Measurements from ENCODE around the gene COL25A1.

COL25A1 gene

DNA sequence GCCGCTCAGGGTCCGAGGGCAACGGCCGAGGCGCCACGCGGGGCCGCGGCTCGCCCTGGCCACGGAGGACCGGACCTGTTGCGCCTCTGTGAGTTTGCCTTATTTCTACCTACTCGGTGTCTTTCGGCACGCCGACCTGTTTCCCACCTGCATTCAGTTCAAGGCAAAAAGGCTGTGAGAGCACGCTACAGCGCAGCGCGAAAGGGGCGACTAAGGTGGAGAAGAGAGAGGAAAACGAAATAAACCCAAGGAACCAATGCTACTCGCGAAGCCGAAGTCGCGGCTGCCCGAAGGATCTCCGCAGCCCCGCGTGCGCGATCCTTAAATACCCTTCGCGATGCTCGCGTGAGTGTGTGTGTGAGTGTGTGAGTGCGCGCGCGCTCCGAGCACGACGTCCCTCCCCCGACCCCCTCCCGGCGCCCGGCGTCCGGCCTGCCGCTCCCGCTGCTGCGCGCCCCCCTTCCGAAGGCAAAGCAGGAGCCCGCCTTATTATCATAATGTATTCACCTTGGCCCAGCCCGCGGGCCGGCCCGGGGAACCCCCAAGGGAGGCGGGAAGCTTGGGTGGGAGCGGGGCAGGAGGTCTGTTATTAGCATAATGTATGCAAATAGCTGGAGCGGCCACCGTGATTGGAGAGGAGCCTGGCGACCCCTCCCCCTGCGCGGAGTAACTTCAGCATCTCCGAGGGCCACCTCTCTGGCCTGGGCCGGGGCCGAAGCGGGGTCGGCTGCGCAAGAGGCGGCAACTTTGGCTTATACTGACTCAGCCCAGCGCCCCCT, at the start of gene COL25A1:
TSS of gene COL25A1 (minus strand) at position 298 of the 779 bp plus-strand sequence.
- no peak for DNase-seq (ENCODE audit: low read depth, low spot score)

DNA sequence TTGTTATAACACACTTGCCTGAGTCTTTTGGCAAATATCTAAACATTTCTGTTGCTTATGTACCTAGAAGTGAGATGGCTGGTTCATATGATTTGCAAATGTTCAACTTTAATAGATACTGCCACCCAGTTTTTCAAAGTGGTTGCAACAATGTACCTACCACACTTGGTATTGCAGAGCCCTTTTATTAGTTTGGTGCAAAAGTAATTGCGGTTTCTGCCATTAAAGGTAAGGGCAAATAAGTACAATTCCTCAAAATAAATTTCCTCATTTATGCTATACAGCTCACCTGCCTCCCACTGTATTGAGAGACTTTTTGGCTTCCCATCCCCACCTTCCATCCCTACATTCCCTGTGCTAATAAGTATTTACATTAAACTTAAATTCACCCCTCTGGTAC, 47.7 kb upstream of the COL25A1 start:
- DNase-seq (ENCODE audit: low read depth, low spot score), result no peak

GRCh38 chr4:109334129-109335105, 32.0 kb upstream of the COL25A1 start:
- DNase-seq (ENCODE audit: low read depth, low spot score), result no peak

DNA sequence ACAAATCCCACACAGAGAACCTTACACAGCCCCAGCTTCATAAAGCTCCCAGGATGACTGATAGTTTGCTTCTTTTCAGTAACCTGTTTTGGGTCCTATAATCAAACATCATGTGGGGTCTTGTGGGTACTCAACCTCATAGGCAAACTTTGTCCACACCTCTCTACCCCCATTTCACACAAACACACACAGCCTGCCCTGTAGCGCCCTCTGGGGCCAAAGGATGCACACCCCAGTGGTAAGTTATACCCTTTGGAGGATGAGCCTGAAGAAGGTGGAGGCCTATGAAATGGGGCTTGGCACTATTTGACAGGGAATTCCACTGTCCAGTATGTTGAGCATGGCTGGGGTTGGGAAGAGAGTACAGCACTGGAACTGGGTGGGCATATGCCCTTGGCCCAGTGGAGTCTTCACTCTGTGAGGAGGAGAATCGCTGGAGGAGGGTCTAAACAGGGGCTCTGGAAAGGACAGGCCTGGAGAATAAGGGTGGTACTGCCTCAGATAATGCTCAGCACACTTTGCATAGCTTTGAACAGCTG, 30.5 kb upstream of the COL25A1 start:
- no peak for DNase-seq (ENCODE audit: low read depth, low spot score)

DNA sequence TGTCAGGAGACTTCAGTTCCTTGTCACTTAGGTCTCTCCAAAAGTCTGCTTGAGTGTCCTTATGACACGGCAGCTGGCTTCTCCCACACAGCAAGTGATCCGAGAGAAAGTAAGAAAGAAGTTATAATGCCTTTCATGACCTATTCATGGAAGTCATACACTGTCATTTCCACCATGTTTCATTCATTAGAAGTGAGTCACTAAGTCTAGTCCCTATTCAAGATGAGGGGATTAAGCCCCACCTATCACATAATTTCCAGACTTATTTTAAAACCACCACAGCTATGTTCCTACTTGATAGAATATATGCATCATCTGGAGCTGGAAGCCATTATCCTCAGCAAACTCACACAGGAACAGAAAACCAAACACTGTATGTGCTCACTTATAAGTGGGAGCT, 25.2 kb upstream of the COL25A1 start:
- DNase-seq (ENCODE audit: low read depth, low spot score), result no peak

GRCh38 chr4:109325698-109326097, 23.2 kb upstream of the COL25A1 start:
- no peak for DNase-seq (ENCODE audit: low read depth, low spot score)

GRCh38 chr4:109323348-109323747, 20.9 kb upstream of the COL25A1 start:
- DNase-seq (ENCODE audit: low read depth, low spot score), result no peak

- no peak for DNase-seq (ENCODE audit: low read depth, low spot score)
Observed at GRCh38 chr4:109321232-109321631, 18.8 kb upstream of the COL25A1 start.

DNA sequence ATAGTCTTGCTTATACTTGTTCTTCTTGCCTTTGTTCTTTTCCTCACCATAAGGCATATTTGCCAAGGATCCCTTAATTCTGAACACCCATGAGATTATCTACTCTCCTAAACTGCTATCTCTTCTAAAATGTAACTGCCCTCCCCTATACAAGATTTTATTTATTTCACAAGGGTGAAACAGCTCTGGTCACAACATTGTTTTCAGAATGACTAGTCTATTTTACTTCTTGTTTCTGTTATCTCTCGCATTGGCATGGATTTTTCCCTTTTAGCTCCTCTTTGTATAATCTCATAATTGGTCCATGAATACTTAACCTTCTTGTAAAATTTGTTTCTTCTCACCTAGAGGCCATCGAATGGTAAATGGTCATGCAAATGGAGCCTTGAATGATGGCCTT, 17.2 kb upstream of the COL25A1 start:
- DNase-seq (ENCODE audit: low read depth, low spot score), result no peak

DNA sequence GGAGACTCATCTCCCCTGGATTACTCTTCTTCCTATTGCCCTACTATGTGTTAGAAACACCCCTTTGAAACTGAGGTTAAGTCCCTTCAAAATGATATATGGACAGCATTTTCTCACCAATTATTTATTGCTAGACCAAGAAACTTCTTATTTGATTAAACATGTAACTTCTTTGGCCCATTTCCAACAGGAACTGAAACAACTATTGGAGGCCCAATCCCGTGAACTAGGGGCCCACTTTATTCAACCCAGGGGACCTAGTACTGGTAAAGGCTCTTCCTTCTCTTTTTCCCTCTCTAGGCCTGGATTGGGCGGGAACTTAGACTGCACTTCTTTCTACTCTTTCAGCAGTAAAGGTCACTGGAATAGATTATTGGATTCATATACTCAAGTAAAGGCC, 16.7 kb upstream of the COL25A1 start:
- no peak for DNase-seq (ENCODE audit: low read depth, low spot score)

DNA sequence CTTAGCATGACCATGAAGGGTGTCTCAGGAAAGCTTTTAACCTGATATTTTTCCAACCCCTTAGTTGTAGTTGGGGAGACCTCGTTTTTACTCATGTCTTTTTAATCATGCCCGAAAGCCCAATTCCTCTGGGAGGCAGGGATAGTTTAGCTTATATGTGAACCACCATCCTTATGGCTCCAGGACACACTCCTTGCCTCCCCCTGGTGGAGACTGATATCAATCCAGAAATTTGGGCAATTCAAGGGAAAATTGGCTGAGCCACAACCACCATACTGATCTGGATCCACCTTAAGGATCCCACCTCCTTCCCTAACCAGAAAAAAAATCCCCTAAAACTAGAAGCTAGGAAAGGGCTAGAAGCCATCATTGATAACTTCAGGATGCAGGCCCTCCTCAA, 13.4 kb upstream of the COL25A1 start:
- DNase-seq (ENCODE audit: low read depth, low spot score), result no peak

DNA sequence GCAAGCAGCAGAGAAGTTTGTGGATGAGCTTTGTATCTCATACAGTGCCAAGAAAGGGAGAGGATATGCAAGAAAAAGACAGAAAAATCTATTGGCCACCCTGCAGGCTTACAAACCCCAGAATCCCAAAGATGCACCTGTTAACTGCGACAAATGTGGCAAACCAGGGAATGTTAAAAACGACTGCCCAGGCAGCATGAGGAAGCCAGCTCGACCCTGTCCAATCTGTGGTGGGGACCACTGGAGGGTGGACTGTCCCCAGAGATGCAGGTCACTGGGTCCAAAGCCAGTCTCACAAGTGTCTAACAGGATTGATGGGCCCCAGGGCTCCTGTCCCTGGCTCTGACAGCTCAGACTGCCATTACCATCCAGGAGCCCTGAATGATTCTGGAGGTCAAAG, 12.9 kb upstream of the COL25A1 start:
- no peak for DNase-seq (ENCODE audit: low read depth, low spot score)

DNA sequence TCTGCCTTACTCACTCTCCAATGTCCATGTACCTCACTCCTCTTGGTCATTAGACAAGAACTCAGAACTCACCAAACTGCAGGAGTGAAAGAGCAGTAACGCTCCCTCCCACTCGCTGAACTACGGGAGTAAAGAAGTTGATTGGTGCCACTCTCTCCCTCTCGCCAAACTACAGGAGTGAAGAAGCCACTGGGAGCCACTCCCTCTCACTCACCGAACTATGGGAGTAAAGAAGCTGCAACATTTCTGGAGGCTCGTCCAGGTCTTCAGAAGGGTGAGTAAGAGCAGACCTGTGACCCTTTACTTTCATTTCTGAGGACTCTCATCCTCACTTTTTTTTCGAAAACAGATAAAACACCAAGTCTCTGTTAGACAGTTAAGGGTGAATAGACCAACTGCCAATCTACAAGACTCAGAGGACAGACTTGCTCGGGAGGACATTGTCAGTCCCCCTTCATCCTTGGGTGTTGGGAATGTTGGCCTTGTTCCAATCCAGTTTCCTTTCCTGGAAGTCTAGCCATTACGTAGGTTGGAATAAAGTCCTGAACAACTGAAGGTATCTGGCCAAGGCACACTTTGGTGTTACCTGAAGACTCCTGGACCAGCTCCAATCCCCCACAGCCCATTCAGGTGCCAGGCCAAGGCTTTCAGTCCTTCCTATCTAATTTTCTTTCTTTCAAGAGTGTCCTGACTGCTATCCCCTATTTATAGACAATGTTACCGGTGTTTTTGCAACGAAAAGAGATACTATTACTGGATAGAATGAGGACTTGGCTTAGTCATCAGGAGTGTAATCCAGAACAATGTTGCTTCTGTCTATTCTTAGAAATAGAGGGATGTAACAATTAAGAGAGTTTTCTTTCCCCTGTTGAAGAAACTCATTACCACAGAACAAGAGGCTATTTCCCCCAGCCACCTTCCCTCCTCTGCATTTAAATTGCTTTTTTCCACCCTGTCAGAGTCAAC, 11.0 kb upstream of the COL25A1 start:
- no peak for DNase-seq (ENCODE audit: low read depth, low spot score)

DNA sequence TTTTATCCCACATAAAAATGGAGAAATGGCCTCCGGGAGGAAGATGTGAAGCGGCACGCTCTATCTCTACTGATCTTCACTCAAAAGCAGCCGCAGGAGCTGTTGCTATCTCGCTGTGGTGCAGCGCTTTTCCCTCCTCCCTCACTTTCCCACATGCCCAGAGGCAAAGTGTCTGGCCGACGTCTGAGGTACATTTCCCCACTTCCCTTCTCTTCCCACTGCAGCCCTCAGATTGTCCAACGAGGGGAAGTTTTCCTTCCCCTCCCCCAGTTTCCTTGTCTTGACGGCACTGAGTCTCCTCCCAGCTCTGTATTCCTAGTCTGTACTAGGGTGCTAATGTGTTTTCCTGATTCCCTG, 660 bp upstream of the COL25A1 start:
- DNase-seq (ENCODE audit: low read depth, low spot score), result no peak

- DNase-seq (ENCODE audit: low read depth, low spot score), result no peak
Observed at GRCh38 chr4:109301651-109302360, 652 bp downstream of the COL25A1 start.

DNA sequence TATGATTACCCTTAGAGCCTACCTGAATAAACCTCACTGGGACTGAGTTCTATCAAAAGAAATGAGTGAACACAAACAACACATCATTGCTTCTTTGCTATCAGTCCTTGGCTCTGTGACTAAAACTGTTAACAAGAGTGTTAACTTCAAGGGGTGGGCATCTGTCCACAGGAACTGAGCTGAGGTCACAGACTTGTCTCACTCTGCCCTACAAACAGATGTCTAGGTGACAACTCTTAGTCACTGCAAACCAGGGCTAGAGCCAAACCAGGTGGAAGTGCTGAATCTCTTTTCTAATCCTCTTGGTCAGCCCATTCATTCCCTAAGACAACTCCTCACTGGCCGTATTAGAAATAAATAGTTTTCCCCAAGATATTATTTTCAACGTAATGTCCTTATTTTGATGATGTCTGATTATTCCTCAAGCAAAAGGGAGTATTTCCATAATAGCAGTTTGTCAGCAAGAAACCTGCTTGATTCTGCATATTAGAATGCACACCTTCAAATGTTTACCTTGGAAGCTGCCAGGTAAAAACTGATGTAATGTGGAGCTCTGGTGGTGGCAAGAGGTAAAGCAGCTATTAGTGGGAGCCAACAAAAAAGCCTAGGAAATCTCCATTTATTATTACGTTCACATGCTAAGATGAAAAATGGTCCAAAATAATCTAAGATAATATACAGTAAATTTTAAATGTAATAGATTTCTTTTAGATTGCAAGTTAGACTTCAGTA, 4.0 kb downstream of the COL25A1 start:
- no peak for DNase-seq (ENCODE audit: low read depth, low spot score)

DNA sequence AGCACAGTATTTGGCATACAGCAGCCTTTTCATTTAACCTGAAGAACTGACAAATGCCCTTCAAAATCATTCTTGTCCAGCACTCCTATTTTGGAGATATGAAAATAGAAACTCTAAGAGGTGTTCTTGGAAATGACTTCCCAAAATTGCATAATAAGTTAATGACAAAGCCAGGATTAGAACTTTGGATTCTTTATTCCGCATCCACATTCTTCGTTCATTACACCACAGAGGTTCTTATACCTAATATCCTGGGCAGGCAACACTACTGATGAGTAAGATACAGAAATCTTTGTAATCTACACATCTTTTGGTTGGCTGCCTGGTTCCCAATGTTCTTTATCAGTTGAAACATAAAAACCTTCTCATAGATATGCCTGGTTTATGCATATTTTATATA, 5.9 kb downstream of the COL25A1 start:
- no peak for DNase-seq (ENCODE audit: low read depth, low spot score)

DNA sequence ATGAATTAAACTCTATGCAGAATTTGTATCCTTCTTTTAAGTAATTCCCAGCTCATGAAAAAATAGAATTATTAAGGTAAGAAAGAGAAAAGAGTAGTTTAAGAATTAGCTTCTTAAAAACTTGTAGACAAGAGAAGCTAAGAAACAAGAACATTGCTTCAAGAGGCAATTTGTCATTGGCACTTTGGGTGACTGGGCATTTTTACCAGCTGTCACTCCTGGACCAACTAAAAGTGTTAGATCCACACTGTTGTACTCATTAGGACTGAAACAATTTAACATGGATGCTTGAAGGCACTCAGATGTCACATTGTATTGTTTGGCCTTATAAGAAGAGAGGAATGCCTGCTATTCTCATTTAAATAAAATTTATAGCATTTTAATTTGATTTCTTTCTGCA, 7.4 kb downstream of the COL25A1 start:
- no peak for DNase-seq (ENCODE audit: low read depth, low spot score)

GRCh38 chr4:109294468-109295020, 7.9 kb downstream of the COL25A1 start:
- DNase-seq (ENCODE audit: low read depth, low spot score), result no peak

GRCh38 chr4:109294006-109294405, 8.5 kb downstream of the COL25A1 start:
- no peak for DNase-seq (ENCODE audit: low read depth, low spot score)
